ENCODE measurements around the gene TOR1B.
"Not testable (repeated sequence)": the region's sequence is repeated elsewhere in the genome, so short reads cannot be mapped to it uniquely, and the experiment has no call there.

The TOR1B gene

GRCh38 chr9:129760784-129761183 lies 42.2 kb upstream of the TOR1B start:
- H3K9me3 ChIP-seq (ENCODE audit: control insufficient read depth, insufficient read depth, low read depth, low read length); H3K4me3 ChIP-seq (ENCODE audit: low read depth, low read length); POLR2A ChIA-PET; H3K36me3 ChIP-seq (ENCODE audit: control insufficient read depth in 2 of 2, insufficient read depth in 1 of 2, low read length in 2 of 2); H3K4me1 ChIP-seq (ENCODE audit: control insufficient read depth, insufficient read depth, low read length); H3K27ac ChIP-seq (ENCODE audit: extremely low read depth, low read depth, low read length): not testable (repeated sequence)
- CTCF ChIA-PET: interaction anchor here (1.4 to 4.0 kb wide), 4 partner anchors 23 to 34 kb away, joined by 7 to 21 read pairs (median 14); no protein-coding TSS in a partner anchor
- peak; percentile 64 for TF ChIP-seq ZNF146 (tag by site-specific recombination; IDR thresholded peaks at IDR 0.05)

GRCh38 chr9:129761293-129761900 lies 41.6 kb upstream of the TOR1B start:
- no peak overlapping the region for H3K27ac ChIP-seq (ENCODE audit: extremely low read depth, low read depth, low read length)
- H3K4me3 ChIP-seq (ENCODE audit: low read depth, low read length): no peak overlapping the region

DNA sequence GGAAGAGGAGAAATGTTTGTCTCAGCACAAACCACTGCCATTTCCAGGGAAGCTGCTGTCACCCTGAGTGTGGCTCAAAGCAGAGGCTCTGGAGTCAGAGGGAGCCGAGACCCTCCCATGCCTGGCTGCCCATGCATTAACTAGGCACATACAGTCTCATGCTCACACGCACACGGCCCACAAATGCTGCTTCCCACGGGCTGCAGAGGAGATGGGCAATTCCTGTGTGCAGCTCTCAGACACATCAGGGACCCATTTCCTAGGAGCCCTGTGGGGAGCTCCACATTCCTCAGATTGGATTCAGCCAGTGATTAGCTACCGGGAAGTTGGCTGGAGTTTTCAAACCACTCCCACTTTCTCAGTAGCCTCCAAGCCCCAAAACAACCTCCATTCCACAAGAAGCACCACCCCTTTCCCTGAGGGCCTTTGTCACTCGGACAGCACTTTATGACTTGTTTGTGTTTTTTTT lies 41.0 kb upstream of the TOR1B start:
- no peaks in the 10 kb centered on the region for H3K4me1 ChIP-seq (ENCODE audit: control insufficient read depth, insufficient read depth, low read length)
- no peak overlapping the region for H3K4me3 ChIP-seq (ENCODE audit: low read depth, low read length)
- TF ChIP-seq, protein P1, sequence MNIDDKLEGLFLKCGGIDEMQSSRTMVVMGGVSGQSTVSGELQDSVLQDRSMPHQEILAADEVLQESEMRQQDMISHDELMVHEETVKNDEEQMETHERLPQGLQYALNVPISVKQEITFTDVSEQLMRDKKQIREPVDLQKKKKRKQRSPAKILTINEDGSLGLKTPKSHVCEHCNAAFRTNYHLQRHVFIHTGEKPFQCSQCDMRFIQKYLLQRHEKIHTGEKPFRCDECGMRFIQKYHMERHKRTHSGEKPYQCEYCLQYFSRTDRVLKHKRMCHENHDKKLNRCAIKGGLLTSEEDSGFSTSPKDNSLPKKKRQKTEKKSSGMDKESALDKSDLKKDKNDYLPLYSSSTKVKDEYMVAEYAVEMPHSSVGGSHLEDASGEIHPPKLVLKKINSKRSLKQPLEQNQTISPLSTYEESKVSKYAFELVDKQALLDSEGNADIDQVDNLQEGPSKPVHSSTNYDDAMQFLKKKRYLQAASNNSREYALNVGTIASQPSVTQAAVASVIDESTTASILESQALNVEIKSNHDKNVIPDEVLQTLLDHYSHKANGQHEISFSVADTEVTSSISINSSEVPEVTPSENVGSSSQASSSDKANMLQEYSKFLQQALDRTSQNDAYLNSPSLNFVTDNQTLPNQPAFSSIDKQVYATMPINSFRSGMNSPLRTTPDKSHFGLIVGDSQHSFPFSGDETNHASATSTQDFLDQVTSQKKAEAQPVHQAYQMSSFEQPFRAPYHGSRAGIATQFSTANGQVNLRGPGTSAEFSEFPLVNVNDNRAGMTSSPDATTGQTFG (tag by site-specific recombination; IDR thresholded peaks at IDR 0.05; ENCODE audit: borderline replicate concordance): no peak
- TF ChIP-seq ZNF350 (tag by site-specific recombination; IDR thresholded peaks at IDR 0.05) (no peak), RBAK (tag by site-specific recombination; IDR thresholded peaks at IDR 0.05) (no peak), ZNF621 (tag by site-specific recombination; IDR thresholded peaks at IDR 0.05) (no peak), ZNF394 (tag by site-specific recombination; IDR thresholded peaks at IDR 0.05; ENCODE audit: borderline replicate concordance) (no peak), ZNF473 (tag by site-specific recombination; IDR thresholded peaks at IDR 0.05) (no peak)
- TF ChIP-seq, protein P2, sequence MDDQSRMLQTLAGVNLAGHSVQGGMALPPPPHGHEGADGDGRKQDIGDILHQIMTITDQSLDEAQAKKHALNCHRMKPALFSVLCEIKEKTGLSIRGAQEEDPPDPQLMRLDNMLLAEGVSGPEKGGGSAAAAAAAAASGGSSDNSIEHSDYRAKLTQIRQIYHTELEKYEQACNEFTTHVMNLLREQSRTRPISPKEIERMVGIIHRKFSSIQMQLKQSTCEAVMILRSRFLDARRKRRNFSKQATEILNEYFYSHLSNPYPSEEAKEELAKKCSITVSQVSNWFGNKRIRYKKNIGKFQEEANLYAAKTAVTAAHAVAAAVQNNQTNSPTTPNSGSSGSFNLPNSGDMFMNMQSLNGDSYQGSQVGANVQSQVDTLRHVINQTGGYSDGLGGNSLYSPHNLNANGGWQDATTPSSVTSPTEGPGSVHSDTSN (CRISPR knock-in tag; IDR thresholded peaks at IDR 0.05): no peak
- no peaks in the 10 kb centered on the region for H3K9me3 ChIP-seq (ENCODE audit: control insufficient read depth, insufficient read depth, low read depth, low read length)
- ChIA-PET CTCF (interaction anchor here (1.0 to 4.0 kb wide), 3 partner anchors 21 to 35 kb away, joined by 3 to 21 read pairs (median 7); no protein-coding TSS in a partner anchor), POLR2A (interaction anchor here (0.9 to 1.3 kb wide), 2 partner anchors 10 to 15 kb away, joined by 4 to 7 read pairs; no protein-coding TSS in a partner anchor)
- H3K36me3 ChIP-seq (ENCODE audit: control insufficient read depth in 2 of 2, insufficient read depth in 1 of 2, low read length in 2 of 2): no peaks in the 10 kb centered on the region
- H3K27ac ChIP-seq (ENCODE audit: extremely low read depth, low read depth, low read length): no peak overlapping the region

More at GRCh38 chr9:129761293-129761900, 41.6 kb upstream of the TOR1B start:
- POLR2A ChIA-PET: interaction anchor here (0.9 to 1.3 kb wide), 2 partner anchors 10 to 16 kb away, joined by 4 to 7 read pairs; no protein-coding TSS in a partner anchor
- H3K4me1 ChIP-seq (ENCODE audit: control insufficient read depth, insufficient read depth, low read length): no peaks in the 10 kb centered on the region
- H3K9me3 ChIP-seq (ENCODE audit: control insufficient read depth, insufficient read depth, low read depth, low read length): no peaks in the 10 kb centered on the region
- CTCF ChIA-PET: interaction anchor here (1.0 to 4.0 kb wide), 3 partner anchors 22 to 34 kb away, joined by 3 to 21 read pairs (median 7); no protein-coding TSS in a partner anchor
- no peak for TF ChIP-seq ZNF561 (tag by site-specific recombination; IDR thresholded peaks at IDR 0.05; ENCODE audit: borderline replicate concordance)
- no peak for TF ChIP-seq ZNF600 (tag by site-specific recombination; IDR thresholded peaks at IDR 0.05)
- TF ChIP-seq ZNF596 (tag by site-specific recombination; IDR thresholded peaks at IDR 0.05): no peak
- no peak for TF ChIP-seq ZNF239 (tag by site-specific recombination; IDR thresholded peaks at IDR 0.05)
- TF ChIP-seq ZNF654 (tag by site-specific recombination; IDR thresholded peaks at IDR 0.05; ENCODE audit: low read depth): no peak
- TF ChIP-seq ZNF48 (tag by site-specific recombination; IDR thresholded peaks at IDR 0.05): no peak
- no peak for TF ChIP-seq ZFP41 (tag by site-specific recombination; IDR thresholded peaks at IDR 0.05; ENCODE audit: borderline replicate concordance)
- no peak for TF ChIP-seq TCF7L2 (IDR thresholded peaks at IDR 0.05; ENCODE audit: borderline replicate concordance, low read depth, low read length)
- no peak for TF ChIP-seq ZNF24 (tag by site-specific recombination; IDR thresholded peaks at IDR 0.05)
- no peaks in the 10 kb centered on the region for H3K36me3 ChIP-seq (ENCODE audit: control insufficient read depth in 2 of 2, insufficient read depth in 1 of 2, low read length in 2 of 2)
